ENCODE data around the gene CEBPZOS. TPM values are rescaled to one million over a fixed set of nuclear protein-coding genes. Genes with fewer than 3 reads are reported as not detected.

The CEBPZOS gene
- total RNA-seq, 1 donor from 2014 or later: not detected

DNA sequence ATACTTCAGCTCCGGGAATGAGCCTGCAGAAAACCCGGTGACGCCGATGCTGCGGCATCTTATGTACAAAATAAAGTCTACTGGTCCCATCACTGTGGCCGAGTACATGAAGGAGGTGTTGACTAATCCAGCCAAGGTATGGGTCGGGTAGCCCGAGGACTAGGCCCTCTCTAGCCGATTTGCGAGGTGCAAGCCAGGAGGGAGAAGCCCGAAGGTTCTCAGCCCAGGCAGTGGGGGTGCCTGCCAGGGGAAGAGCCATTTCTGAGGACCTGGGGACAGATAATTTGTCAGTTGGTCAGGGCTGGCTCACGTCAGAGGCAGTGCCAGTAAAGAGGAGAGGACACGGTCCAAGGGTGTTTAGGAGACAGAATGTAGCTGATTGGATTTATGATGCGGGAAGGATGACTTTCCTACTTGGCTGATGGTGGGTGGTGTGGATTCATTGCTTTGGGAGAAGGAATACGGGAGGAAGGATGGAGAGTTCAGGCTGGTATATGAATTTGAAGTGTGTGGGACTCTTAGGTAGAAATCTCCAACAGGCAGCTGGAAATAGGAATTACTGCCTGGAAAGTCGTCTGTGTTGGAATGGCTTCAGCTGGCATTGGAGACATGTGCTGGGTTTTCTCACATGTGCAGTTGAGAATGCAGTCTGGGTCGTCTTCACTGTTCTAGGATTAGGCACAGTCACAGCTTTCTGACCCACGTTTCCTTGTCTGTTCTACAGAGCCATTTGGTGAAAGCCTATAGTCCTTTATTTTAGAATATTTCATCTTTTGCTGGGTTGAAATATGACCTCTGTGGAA, 36.0 kb downstream of the CEBPZOS start:
- no peaks in the 10 kb centered on the region for H3K27me3 Mint-ChIP-seq (ENCODE audit: unreplicated experiment)
- H3K9me3 Mint-ChIP-seq (ENCODE audit: unreplicated experiment): no peaks in the 10 kb centered on the region
- peaks cover 11% of the 10 kb centered on the region for H3K4me1 Mint-ChIP-seq (ENCODE audit: unreplicated experiment)
- DNase-seq (ENCODE audit: extremely low spot score, unreplicated experiment): no peak
- no peak overlapping the region for H3K4me3 Mint-ChIP-seq (ENCODE audit: unreplicated experiment)
- H3K27ac Mint-ChIP-seq (ENCODE audit: unreplicated experiment): no peak overlapping the region
- TF ChIP-seq, protein P1, sequence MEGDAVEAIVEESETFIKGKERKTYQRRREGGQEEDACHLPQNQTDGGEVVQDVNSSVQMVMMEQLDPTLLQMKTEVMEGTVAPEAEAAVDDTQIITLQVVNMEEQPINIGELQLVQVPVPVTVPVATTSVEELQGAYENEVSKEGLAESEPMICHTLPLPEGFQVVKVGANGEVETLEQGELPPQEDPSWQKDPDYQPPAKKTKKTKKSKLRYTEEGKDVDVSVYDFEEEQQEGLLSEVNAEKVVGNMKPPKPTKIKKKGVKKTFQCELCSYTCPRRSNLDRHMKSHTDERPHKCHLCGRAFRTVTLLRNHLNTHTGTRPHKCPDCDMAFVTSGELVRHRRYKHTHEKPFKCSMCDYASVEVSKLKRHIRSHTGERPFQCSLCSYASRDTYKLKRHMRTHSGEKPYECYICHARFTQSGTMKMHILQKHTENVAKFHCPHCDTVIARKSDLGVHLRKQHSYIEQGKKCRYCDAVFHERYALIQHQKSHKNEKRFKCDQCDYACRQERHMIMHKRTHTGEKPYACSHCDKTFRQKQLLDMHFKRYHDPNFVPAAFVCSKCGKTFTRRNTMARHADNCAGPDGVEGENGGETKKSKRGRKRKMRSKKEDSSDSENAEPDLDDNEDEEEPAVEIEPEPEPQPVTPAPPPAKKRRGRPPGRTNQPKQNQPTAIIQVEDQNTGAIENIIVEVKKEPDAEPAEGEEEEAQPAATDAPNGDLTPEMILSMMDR (IDR thresholded peaks at IDR 0.05): no peak
- peaks cover 25% of the 10 kb centered on the region for H3K36me3 Mint-ChIP-seq (ENCODE audit: unreplicated experiment)

DNA sequence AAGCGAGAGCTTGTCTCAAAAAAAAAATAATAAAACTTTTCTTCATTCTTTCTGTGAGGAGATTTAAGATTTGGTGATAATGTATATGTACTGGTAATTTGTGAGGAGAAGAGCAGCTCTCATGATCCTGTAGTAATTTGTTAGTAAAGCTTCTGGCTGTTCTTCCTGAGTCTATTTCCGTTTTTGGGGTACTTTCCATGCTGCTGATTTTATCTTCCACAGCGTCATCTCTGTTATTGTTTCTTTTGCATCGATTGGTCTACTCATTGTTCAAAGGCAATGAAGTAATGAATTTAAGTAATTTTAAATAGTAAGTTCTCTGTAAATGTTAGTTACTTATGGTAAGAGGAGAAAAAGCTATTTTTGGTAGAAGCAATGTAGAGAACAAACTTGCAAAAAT, 47.1 kb downstream of the CEBPZOS start:
- TF ChIP-seq, protein P1 (IDR thresholded peaks at IDR 0.05): no peak
- Mint-ChIP-seq H3K27me3 (ENCODE audit: unreplicated experiment) (no peaks in the 10 kb centered on the region), H3K9me3 (ENCODE audit: unreplicated experiment) (no peaks in the 10 kb centered on the region), H3K27ac (ENCODE audit: unreplicated experiment) (no peak overlapping the region), H3K36me3 (ENCODE audit: unreplicated experiment) (peaks cover 46% of the 10 kb centered on the region), H3K4me1 (ENCODE audit: unreplicated experiment) (no peaks in the 10 kb centered on the region), H3K4me3 (ENCODE audit: unreplicated experiment) (no peak overlapping the region)
- no peak for DNase-seq (ENCODE audit: extremely low spot score, unreplicated experiment)

DNA sequence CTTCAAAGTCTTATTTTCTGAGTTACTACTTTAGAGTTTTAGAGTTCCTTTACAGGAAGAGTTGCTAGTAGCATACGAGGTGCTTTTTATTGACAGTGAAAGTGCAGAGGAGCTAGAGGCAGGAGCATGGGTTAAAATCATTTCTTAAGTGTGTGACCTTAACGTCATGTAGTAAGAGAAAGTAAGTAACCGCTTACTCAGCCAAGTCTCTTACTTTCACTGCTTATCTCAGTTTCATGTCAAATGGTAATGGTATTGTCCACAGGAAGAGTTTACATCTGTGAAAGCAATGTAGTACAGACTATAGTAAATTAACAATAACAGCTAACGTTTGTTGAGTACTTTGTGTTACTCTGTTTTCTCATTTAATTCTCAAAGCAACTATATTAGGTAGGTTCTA, 47.7 kb downstream of the CEBPZOS start:
- DNase-seq (ENCODE audit: extremely low spot score, unreplicated experiment): no peak
- Mint-ChIP-seq H3K27ac (ENCODE audit: unreplicated experiment) (no peak overlapping the region), H3K27me3 (ENCODE audit: unreplicated experiment) (no peaks in the 10 kb centered on the region), H3K36me3 (ENCODE audit: unreplicated experiment) (peaks cover 46% of the 10 kb centered on the region), H3K4me1 (ENCODE audit: unreplicated experiment) (no peaks in the 10 kb centered on the region), H3K9me3 (ENCODE audit: unreplicated experiment) (no peaks in the 10 kb centered on the region), H3K4me3 (ENCODE audit: unreplicated experiment) (no peak overlapping the region)
- TF ChIP-seq, protein P1 (IDR thresholded peaks at IDR 0.05): no peak

DNA sequence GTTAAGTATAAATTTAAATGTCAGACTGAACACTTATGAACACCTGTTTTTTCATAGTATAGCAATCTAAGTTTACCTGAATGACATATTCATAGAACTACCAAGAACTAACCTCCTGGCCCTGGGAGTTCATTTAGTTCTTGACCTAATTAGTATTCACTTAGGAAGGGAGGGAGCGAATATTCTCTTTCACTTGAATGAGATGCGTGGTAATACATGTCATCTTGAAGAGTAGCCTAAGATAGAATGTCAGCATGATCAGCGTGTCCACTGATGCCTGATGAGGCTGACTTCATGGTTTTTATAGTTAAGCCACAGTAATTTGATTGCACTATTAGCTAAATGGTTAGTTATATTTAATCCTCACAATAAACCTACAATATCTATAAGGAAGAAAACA, 48.5 kb downstream of the CEBPZOS start:
- no peak overlapping the region for H3K27ac Mint-ChIP-seq (ENCODE audit: unreplicated experiment)
- TF ChIP-seq, protein P1 (IDR thresholded peaks at IDR 0.05): no peak

DNA sequence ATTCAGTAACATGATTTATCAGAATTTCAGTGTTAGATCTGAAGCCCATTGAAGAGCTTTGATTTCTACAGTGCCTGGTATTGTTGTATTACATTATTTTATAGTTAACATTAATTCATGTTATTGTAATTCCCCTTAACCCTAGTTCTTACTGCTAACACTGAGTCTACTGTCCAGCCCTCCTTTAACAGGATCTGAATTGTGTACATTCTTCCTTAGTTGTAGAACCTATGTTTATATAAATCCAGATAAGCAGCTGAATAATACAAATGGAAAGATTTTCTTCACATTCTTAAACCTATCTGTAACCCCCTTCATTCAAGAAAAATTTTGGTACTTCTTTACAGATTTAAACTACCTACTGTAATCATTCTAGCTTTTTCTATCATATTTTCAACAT, 49.9 kb downstream of the CEBPZOS start:
- H3K27ac Mint-ChIP-seq (ENCODE audit: unreplicated experiment): no peak overlapping the region
- H3K36me3 Mint-ChIP-seq (ENCODE audit: unreplicated experiment): peaks cover 51% of the 10 kb centered on the region
- no peak for DNase-seq (ENCODE audit: extremely low spot score, unreplicated experiment)

More for the DNA sequence above, 48.5 kb downstream of the CEBPZOS start:
- Mint-ChIP-seq H3K27me3 (ENCODE audit: unreplicated experiment) (no peaks in the 10 kb centered on the region), H3K9me3 (ENCODE audit: unreplicated experiment) (no peaks in the 10 kb centered on the region), H3K36me3 (ENCODE audit: unreplicated experiment) (peaks cover 48% of the 10 kb centered on the region), H3K4me1 (ENCODE audit: unreplicated experiment) (peaks cover 2% of the 10 kb centered on the region), H3K4me3 (ENCODE audit: unreplicated experiment) (no peak overlapping the region)
- DNase-seq (ENCODE audit: extremely low spot score, unreplicated experiment): no peak

More for the DNA sequence above, 49.9 kb downstream of the CEBPZOS start:
- Mint-ChIP-seq H3K4me3 (ENCODE audit: unreplicated experiment) (no peak overlapping the region), H3K27me3 (ENCODE audit: unreplicated experiment) (no peaks in the 10 kb centered on the region), H3K4me1 (ENCODE audit: unreplicated experiment) (peaks cover 10% of the 10 kb centered on the region), H3K9me3 (ENCODE audit: unreplicated experiment) (no peaks in the 10 kb centered on the region)
- TF ChIP-seq, protein P1 (IDR thresholded peaks at IDR 0.05): no peak
